GM13976 (cell line): ENCODE data around the gene C15orf62.

Experiments used
- DNase-seq: peaks from one replicate; pipeline ENCODE4 v3.0.0; 2012; ENCODE audit warnings: low spot score
- CTCF ChIP-seq: IDR thresholded peaks from 2 replicates; pipeline ENCODE4 v1.5.1; 2012; ENCODE audit warnings: borderline replicate concordance, mild to moderate bottlenecking; ENCODE audit not compliant: insufficient read depth; ENCODE audit errors: extremely low read depth, missing control alignments, control extremely low read depth
- in situ Hi-C: fragments of 300-500 bp; cut with MboI; formaldehyde crosslinking; loops from one replicate; pipeline ENCODE4 v1.12.0; 2022; ENCODE audit warnings: low sequenced_read_pairs, mixed read lengths, inconsistent platforms; ENCODE audit not compliant: unreplicated experiment

C15orf62 gene

DNA sequence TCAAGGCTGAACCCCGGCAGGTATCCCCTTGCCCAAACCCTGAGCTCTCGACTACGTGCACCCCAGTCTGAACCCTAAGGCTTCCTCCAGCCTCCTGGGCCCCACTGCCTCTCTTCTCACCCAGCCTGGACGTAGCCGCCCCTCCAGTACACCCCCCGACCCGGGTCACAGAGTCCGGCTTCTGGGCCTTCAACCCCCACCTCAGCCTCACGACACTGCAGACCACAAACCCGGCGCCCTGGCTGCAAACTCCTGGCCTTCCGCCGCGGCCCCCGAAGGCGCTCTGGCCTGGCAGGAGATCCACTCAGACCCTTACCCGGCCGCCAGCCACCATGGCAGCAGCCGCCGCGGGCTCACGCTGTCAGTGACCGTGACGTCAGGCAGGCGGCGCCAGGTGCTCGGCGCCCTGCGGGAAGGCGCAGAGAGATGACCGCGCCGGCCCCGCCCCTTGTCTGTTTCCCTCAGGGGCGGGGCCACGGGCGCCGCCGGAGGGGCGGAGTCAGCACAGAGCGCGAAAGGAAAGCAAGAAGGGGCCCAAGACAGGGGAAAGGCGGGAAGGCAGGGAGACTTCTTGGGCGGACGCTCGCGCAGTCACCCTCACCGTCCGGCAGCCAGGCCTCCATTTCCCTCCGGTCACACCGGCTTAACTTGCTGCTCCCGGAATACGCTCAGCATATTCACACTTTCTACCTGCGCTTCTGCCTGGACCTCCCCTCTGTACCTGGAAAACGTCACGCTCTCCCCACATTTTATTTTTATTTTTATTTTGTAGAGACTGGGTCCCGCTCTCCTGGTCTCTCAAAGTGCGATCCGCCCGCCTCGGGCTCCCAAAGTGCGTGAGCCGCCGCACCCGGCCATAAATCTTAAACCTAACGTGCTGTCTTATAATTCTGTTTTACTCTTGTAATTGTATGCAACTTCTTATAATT is 14.6 kb upstream of the C15orf62 start, which contains the start of gene RMDN3:
Gene RMDN3 (minus strand): TSS at position 372 of the 929 bp plus-strand sequence. CDS start 471 bp downstream, outside the sequence.
- peak; percentile 98 for DNase-seq
- in situ Hi-C loops: no loop called here
- TF ChIP-seq CTCF: no peak

GRCh38 chr15:40755812-40756208 is 14.0 kb upstream of the C15orf62 start:
- no peak for DNase-seq

DNA sequence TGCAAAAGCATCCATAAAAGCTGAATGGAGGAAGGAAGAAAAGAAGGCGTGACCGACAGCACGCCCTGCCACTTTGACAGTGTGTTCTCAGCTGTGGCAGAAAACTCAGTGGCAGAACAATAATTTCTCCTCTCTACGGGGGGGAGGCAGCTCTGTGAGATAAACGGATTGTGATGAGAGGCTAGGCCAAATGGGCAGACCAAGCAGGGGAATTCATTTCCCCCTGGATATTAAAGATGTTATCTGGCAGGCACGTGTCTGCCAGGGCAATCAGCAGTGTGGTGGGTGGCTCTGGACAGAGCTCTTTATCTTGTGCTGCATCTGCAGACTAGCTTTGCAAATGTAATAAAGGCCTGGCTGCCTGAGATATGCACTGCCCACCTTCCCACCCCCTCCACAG is 12.8 kb upstream of the C15orf62 start:
- DNase-seq: no peak
- TF ChIP-seq CTCF: no peak
- in situ Hi-C loops: no loop called here

More at GRCh38 chr15:40755812-40756208, 14.0 kb upstream of the C15orf62 start:
- TF ChIP-seq CTCF: no peak
- in situ Hi-C loops: no loop called here

DNA sequence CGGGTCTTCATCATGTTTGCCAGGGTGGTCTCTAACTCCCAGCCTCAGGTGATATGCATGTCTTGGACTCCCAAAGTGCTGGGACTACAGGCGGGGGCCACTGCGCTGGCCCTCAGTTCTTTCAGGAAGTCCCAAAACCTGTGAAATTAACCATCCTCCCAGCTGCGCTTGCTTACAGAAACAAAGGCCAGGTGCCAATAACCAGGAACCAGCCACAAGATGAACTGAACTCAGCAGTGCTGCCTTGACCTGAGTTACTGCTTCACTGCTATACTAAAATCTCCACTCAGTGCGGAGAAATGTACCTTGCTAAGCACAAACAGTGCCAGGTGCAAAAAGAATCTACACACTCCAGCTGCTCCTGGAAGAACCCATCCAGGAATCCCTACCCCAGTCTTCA is 9.8 kb upstream of the C15orf62 start:
- in situ Hi-C loops: no loop called here
- TF ChIP-seq CTCF: no peak
- no peak for DNase-seq

DNA sequence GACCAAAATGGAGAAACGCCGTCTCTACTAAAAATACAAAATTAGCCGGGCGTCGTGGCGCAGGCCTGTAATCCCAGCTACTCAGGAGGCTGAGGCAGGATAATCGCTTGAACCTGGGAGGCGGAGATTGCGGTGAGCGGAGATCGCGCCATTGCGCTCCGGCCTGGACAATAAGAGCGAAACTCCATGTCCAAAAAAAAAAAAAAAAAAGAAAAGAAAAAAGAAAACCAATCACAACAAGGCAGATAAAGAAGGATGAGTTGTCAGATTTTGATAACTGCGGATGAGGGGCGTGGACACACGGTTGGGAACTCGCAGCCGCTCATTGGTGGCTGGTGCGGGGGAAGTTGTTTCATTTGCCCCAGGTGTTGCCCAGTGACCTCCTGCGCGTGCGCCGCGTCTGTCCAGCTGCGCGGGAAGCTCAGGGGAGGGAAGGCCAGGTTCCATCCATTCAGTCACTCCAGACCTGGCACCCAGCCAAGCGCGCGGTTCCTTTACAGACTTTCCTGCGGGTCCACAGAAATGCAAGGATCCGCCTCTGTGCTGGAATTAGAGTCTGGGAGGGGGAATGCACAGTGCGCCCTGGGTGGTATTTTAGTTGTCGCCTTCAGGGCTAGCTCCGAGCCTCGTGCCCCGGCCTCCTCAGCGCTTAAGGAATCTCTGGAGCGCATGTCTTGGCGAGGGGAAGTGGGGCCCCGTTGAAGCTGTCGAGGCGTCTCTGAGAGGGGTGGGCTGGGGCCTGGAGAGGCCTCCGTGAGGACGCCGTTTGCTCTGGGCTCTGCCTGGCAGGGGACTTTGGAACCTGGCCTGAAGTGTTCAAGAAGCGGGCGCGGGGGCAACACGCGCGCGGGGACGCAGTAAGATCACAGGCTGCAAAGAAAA is 6.6 kb upstream of the C15orf62 start:
- peak; percentile 70 for DNase-seq
- no peak for TF ChIP-seq CTCF
- in situ Hi-C loops: no loop called here
